Ishikawa (cell line): ENCODE measurements around the gene DIPK2B.
A peak's percentile ranks its signal among the peaks of the same experiment; 100 is the strongest.

Experiments
- CEBPB ChIP-seq: IDR thresholded peaks from 2 replicates; pipeline ENCODE4 v1.6.1; 2012
- CREB1 ChIP-seq: IDR thresholded peaks from 2 replicates; pipeline ENCODE4 v1.6.1; 2012; ENCODE audit warnings: low read depth
- EGR1 ChIP-seq: IDR thresholded peaks from 2 replicates; pipeline ENCODE4 v1.6.1; 2012
- EP300 ChIP-seq: IDR thresholded peaks from 2 replicates; pipeline ENCODE4 v1.6.1; 2012; ENCODE audit warnings: borderline replicate concordance
- FOXM1 ChIP-seq: IDR thresholded peaks from 2 replicates; pipeline ENCODE4 v1.6.1; 2012; ENCODE audit warnings: low read depth, borderline replicate concordance
- MAX ChIP-seq: IDR thresholded peaks from 2 replicates; pipeline ENCODE4 v1.6.1; 2012
- NFIC ChIP-seq: IDR thresholded peaks from 2 replicates; pipeline ENCODE4 v1.6.1; 2012
- RAD21 ChIP-seq: IDR thresholded peaks from 2 replicates; pipeline ENCODE4 v1.6.1; 2012; ENCODE audit warnings: low read depth
- REST ChIP-seq: IDR thresholded peaks from 2 replicates; pipeline ENCODE4 v1.6.1; 2012; ENCODE audit warnings: low read depth, mild to moderate bottlenecking
- TAF1 ChIP-seq: IDR thresholded peaks from 2 replicates; pipeline ENCODE4 v1.6.1; 2012; ENCODE audit warnings: low read depth, mild to moderate bottlenecking
- TCF12 ChIP-seq: IDR thresholded peaks from 2 replicates; pipeline ENCODE4 v1.6.1; 2012; ENCODE audit warnings: low read depth
- TEAD4 ChIP-seq: IDR thresholded peaks from 2 replicates; pipeline ENCODE4 v1.6.1; 2012
- USF1 ChIP-seq: IDR thresholded peaks from 2 replicates; pipeline ENCODE4 v1.6.1; 2012
- YY1 ChIP-seq: IDR thresholded peaks from 2 replicates; pipeline ENCODE4 v1.6.1; 2012; ENCODE audit warnings: low read depth
- ZBTB7A ChIP-seq: IDR thresholded peaks from 2 replicates; pipeline ENCODE4 v1.6.1; 2012; ENCODE audit warnings: low read depth

The DIPK2B gene

GRCh38 chrX:45230410-45230809 lies 29.7 kb upstream of the DIPK2B start:
- TF ChIP-seq USF1 (no peak), REST (no peak), TCF12 (no peak), MAX (no peak), EP300 (no peak), TAF1 (no peak), CEBPB (no peak), ZBTB7A (no peak), FOXM1 (no peak), NFIC (no peak)

- no peak for TF ChIP-seq EGR1
- no peak for TF ChIP-seq TEAD4
- TF ChIP-seq MAX, result no peak
- no peak for TF ChIP-seq TCF12
- TF ChIP-seq EP300, result no peak
- TF ChIP-seq TAF1, result no peak
These were observed 28.7 kb upstream of the DIPK2B start for GRCh38 chrX:45229348-45229747.

- TF ChIP-seq YY1 (no peak), NFIC (no peak), EGR1 (no peak), USF1 (no peak)
These were observed 27.4 kb upstream of the DIPK2B start for GRCh38 chrX:45228126-45228525.

- TF ChIP-seq TEAD4 (no peak), RAD21 (peak; percentile 34; the same call in 1 of the 2 replicates)
These were observed 7.6 kb upstream of the DIPK2B start for GRCh38 chrX:45208121-45208856.

GRCh38 chrX:45202171-45202570 lies 1.5 kb upstream of the DIPK2B start:
- TF ChIP-seq REST (no peak), ZBTB7A (no peak), CEBPB (no peak), NFIC (no peak), EGR1 (no peak), EP300 (no peak), RAD21 (no peak), TAF1 (no peak), YY1 (no peak), TCF12 (no peak), TEAD4 (no peak), USF1 (no peak), MAX (no peak), FOXM1 (no peak), CREB1 (no peak)

- TF ChIP-seq REST (no peak), ZBTB7A (no peak), TAF1 (no peak), EP300 (no peak), EGR1 (no peak), YY1 (no peak)
These were observed 2.0 kb downstream of the DIPK2B start for GRCh38 chrX:45198706-45199105.
